CD4-positive, CD25-positive, alpha-beta regulatory T cell (primary cell): ENCODE measurements around the gene RAB3IL1. TPM values are rescaled to one million over a fixed set of nuclear protein-coding genes. Genes with fewer than 3 reads are reported as not detected.
A peak's percentile ranks its signal among the peaks of the same experiment; 100 is the strongest.

Source experiments
- ATAC-seq, 2 donors: fragments of 150-1000 bp; cut with Tn5 transposase; one replicate each; pipeline ENCODE4 v1.10.0; 2021; ENCODE audit warnings: low read depth in 2 of 2, moderate number of reproducible peaks in 2 of 2, moderate library complexity in 1 of 2
- DNase-seq, 3 donors: peaks; one replicate each; pipeline versions ENCODE4 v3.0.0 to v3.0.0-alpha.2; 2012 to 2022; ENCODE audit warnings: mixed read lengths in 1 of 3
- H3K27ac ChIP-seq: one replicate; pipeline ENCODE4 v1.7.0; 2013; ENCODE audit warnings: mild to moderate bottlenecking, low read length; ENCODE audit not compliant: insufficient read depth, poor library complexity, severe bottlenecking
- H3K27me3 ChIP-seq: one replicate; pipeline ENCODE4 v1.7.0; 2013; ENCODE audit warnings: low read length; ENCODE audit not compliant: control insufficient read depth, insufficient read depth
- H3K36me3 ChIP-seq: one replicate; pipeline ENCODE4 v1.7.0; 2013; ENCODE audit warnings: mild to moderate bottlenecking, low read length, moderate library complexity; ENCODE audit not compliant: control insufficient read depth, insufficient read depth
- H3K4me1 ChIP-seq: 2 replicates; pipeline ENCODE4 v1.7.0; 2013; ENCODE audit warnings: mild to moderate bottlenecking, low read length; ENCODE audit not compliant: insufficient read depth, control insufficient read depth, poor library complexity, severe bottlenecking
- H3K4me3 ChIP-seq: one replicate; pipeline ENCODE4 v1.7.0; 2013; ENCODE audit warnings: low read depth, mild to moderate bottlenecking, low read length, moderate library complexity
- H3K9me3 ChIP-seq, 2 experiments: 1 replicate in 1 of 2; 2 replicates in 1 of 2; pipeline ENCODE4 v1.7.0; 2013; ENCODE audit warnings: low read length in 2 of 2, mild to moderate bottlenecking in 1 of 2, moderate library complexity in 1 of 2; ENCODE audit not compliant: control insufficient read depth in 2 of 2
- H3K27ac Mint-ChIP-seq, 3 donors: one replicate each; pipeline ENCODE4 v1.8.0; 2020 to 2022; ENCODE audit warnings: mild to moderate bottlenecking in 3 of 3, mixed read lengths in 3 of 3, moderate library complexity in 2 of 3
- H3K27me3 Mint-ChIP-seq: one replicate; pipeline ENCODE4 v1.8.0; 2022; ENCODE audit warnings: mild to moderate bottlenecking, mixed read lengths
- H3K36me3 Mint-ChIP-seq: one replicate; pipeline ENCODE4 v1.8.0; 2020; ENCODE audit warnings: mixed read lengths
- H3K4me1 Mint-ChIP-seq, 4 donors: one replicate each; pipeline ENCODE4 v1.8.0; 2020 to 2022; ENCODE audit warnings: mixed read lengths in 4 of 4, mild to moderate bottlenecking in 1 of 4
- H3K4me3 Mint-ChIP-seq, 4 donors: one replicate each; pipeline ENCODE4 v1.8.0; 2020 to 2022; ENCODE audit warnings: mild to moderate bottlenecking in 4 of 4, mixed read lengths in 4 of 4, moderate library complexity in 3 of 4
- H3K9me3 Mint-ChIP-seq, 7 donors: one replicate each; pipeline ENCODE4 v1.8.0; 2020 to 2022; ENCODE audit warnings: mixed read lengths in 7 of 7, mild to moderate bottlenecking in 3 of 7, moderate library complexity in 2 of 7
- polyA plus RNA-seq, 4 donors: library from polyadenylated mRNA; unstranded; fragments of 300-500 nt; fragmentation: Illumina TruSeq; gene quantifications; one replicate each; pipeline ENCODE4 v1.2.3, GENCODE V29; 2021
- total RNA-seq: library from RNA; stranded (reverse); gene quantifications from one replicate; pipeline ENCODE4 v1.2.3, GENCODE V29; 2022

RAB3IL1 gene
- total and polyA plus RNA-seq, 5 donors from 2014 or later = not detected

DNA sequence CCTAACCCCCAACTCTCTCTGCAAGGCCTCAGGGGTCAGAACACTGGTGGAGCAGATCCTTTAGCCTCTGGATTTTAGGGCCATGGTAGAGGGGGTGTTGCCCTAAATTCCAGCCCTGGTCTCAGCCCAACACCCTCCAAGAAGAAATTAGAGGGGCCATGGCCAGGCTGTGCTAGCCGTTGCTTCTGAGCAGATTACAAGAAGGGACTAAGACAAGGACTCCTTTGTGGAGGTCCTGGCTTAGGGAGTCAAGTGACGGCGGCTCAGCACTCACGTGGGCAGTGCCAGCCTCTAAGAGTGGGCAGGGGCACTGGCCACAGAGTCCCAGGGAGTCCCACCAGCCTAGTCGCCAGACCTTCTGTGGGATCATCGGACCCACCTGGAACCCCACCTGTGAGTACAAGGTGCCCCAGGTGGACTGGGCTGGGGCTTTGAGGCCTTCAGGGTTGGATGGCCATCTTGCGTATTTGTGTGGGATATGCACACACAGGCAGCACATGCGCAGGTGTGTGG, 32.7 kb upstream of the RAB3IL1 start, which contains the start of gene BEST1:
TSS of gene BEST1 (plus strand) at position 317 of the 513 bp plus-strand sequence. CDS start 1,456 bp downstream, outside the sequence.
- ATAC-seq (no peak), DNase-seq (no peak)
- peaks cover 0 to 3% (median 0%) of the 10 kb centered on the region in 4 donors for H3K4me1 Mint-ChIP-seq
- H3K9me3 ChIP-seq = no peaks in the 10 kb centered on the region
- H3K36me3 ChIP-seq = no peaks in the 10 kb centered on the region
- no peak within 1 kb of the TSS for H3K27ac ChIP-seq
- H3K4me1 ChIP-seq = peaks cover 3% of the 10 kb centered on the region
- H3K36me3 Mint-ChIP-seq = no peaks in the 10 kb centered on the region
- H3K27me3 ChIP-seq = peaks cover 6% of the 10 kb centered on the region
- H3K9me3 Mint-ChIP-seq = no peaks in the 10 kb centered on the region
- peak within 1 kb of the TSS; percentile 27 to 80 (median 36) for H3K27ac Mint-ChIP-seq
- H3K4me3 ChIP-seq = no peak within 1 kb of the TSS
- H3K27me3 Mint-ChIP-seq = peaks cover 29% of the 10 kb centered on the region
- H3K4me3 Mint-ChIP-seq = no peak within 1 kb of the TSS

- H3K36me3 Mint-ChIP-seq = no peaks in the 10 kb centered on the region
- no peaks in the 10 kb centered on the region for H3K4me1 ChIP-seq
- H3K27me3 ChIP-seq = peaks cover 3% of the 10 kb centered on the region
- H3K27me3 Mint-ChIP-seq = peaks cover 26% of the 10 kb centered on the region
- ATAC-seq = no peak
- no peaks in the 10 kb centered on the region for H3K36me3 ChIP-seq
- no peaks in the 10 kb centered on the region for H3K9me3 ChIP-seq
- no peak overlapping the region for H3K4me3 Mint-ChIP-seq
- no peak overlapping the region for H3K4me3 ChIP-seq
- H3K4me1 Mint-ChIP-seq = no peaks in the 10 kb centered on the region
- H3K9me3 Mint-ChIP-seq = no peaks in the 10 kb centered on the region
- H3K27ac ChIP-seq = no peak overlapping the region
- H3K27ac Mint-ChIP-seq = no peak overlapping the region
- no peak for DNase-seq
Observed at GRCh38 chr11:61949169-61950034, 32.0 kb upstream of the RAB3IL1 start.

GRCh38 chr11:61948505-61948904, 31.1 kb upstream of the RAB3IL1 start:
- Mint-ChIP-seq H3K9me3 (no peaks in the 10 kb centered on the region), H3K36me3 (no peaks in the 10 kb centered on the region), H3K4me1 (peaks cover 0 to 2% (median 0%) of the 10 kb centered on the region in 4 donors), H3K27ac (no peak overlapping the region), H3K4me3 (no peak overlapping the region), H3K27me3 (peaks cover 20% of the 10 kb centered on the region)
- Histone ChIP-seq H3K9me3 (no peaks in the 10 kb centered on the region), H3K4me3 (no peak overlapping the region), H3K4me1 (no peaks in the 10 kb centered on the region), H3K27ac (no peak overlapping the region), H3K36me3 (no peaks in the 10 kb centered on the region), H3K27me3 (no peaks in the 10 kb centered on the region)
- no peak for ATAC-seq
- DNase-seq = no peak

DNA sequence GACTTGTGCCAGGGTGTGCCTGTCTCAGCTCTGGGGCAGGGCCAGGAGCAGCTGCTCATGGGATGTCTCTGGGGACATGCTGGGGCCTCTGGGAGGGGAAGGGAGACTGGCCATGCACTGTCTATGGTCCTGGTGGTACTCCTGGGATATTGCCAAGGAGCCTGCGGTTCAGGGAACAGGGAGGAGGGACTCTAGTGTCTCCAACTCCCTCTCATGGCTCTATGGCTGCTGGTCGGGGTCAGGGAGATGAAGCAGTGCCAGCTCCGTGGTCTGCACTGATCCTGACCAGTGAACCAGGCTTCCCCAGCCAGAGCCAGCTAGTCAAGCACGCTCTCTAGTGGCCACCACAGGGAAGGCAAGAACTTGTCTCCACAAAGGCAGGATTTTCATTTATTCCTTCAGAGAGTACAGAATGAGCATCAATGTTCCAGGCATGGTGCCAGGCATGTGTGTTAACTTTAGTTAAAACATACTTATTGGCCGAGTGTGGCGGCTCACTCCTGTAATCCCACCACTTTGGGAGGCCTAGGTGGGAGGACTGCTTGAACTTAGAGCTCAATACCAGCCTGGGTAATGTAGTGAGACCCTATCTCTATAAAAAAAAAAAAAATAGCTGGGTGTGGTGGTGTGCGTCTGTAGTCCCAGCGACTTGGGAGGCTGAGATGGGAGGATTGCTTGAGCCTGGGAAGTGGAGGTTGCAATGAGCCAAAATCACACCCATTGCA, 30.3 kb upstream of the RAB3IL1 start:
- no peaks in the 10 kb centered on the region for H3K36me3 Mint-ChIP-seq
- no peaks in the 10 kb centered on the region for H3K9me3 ChIP-seq
- H3K36me3 ChIP-seq = no peaks in the 10 kb centered on the region
- H3K27me3 ChIP-seq = no peaks in the 10 kb centered on the region
- H3K27ac Mint-ChIP-seq = peak overlapping the region in 2 of 3 donors; percentile 46 to 52
- no peak overlapping the region for H3K27ac ChIP-seq
- H3K4me3 ChIP-seq = no peak overlapping the region
- DNase-seq = peak; percentile 30 to 60 (median 49)
- H3K4me3 Mint-ChIP-seq = no peak overlapping the region
- peak; percentile 59 to 69 for ATAC-seq
- peaks cover 0 to 2% (median 0%) of the 10 kb centered on the region in 4 donors for H3K4me1 Mint-ChIP-seq
- peaks cover 23% of the 10 kb centered on the region for H3K27me3 Mint-ChIP-seq
- H3K9me3 Mint-ChIP-seq = no peaks in the 10 kb centered on the region
- H3K4me1 ChIP-seq = no peaks in the 10 kb centered on the region

DNA sequence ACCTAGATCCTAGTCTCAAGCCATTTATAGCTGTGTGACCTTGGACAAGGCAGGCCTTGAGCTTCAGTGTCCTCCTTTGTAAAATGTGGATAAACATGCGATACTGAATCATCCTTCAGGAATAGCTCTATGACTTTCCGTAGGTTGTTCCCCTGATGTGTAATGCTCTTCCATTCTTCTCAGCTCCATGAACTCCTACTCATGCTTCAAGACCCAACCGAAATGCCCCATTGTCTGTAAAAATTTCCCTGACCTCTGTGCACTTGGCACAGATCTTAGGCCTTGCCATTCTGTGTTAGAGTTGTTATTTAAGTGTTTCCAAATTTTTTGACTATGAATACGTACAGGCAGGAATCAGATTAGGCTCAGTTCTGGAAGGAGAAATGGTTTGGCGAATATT, 29.5 kb upstream of the RAB3IL1 start:
- Histone ChIP-seq H3K9me3 (no peaks in the 10 kb centered on the region), H3K36me3 (no peaks in the 10 kb centered on the region), H3K4me1 (no peaks in the 10 kb centered on the region), H3K27me3 (no peaks in the 10 kb centered on the region), H3K4me3 (no peak overlapping the region), H3K27ac (no peak overlapping the region)
- Mint-ChIP-seq H3K27me3 (peaks cover 23% of the 10 kb centered on the region), H3K9me3 (no peaks in the 10 kb centered on the region), H3K36me3 (no peaks in the 10 kb centered on the region), H3K27ac (no peak overlapping the region), H3K4me3 (no peak overlapping the region), H3K4me1 (peaks cover 0 to 2% (median 0%) of the 10 kb centered on the region in 4 donors)
- DNase-seq (no peak), ATAC-seq (no peak)

DNA sequence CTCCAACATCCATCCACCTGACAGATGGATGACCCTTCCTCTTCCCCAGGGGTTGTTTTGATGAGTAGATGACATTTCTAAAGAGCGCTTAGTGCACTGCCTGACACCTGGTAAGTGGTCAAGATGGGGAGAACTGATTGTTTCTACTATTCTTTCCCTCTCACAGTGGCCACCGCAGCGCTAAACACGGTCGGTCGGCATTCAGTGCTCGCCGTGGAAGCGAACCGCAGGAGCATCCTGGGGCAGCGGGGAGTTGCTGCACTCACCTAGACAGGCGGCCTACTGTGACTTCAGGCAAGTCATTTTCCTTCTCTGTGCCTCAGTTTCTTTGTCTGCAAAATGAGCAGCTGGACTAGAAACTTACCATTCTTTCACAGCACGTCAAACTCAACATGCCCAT, 27.8 kb upstream of the RAB3IL1 start:
- DNase-seq (no peak), ATAC-seq (no peak)
- Mint-ChIP-seq H3K4me1 (peaks cover 0 to 2% (median 0%) of the 10 kb centered on the region in 4 donors), H3K27ac (no peak overlapping the region), H3K27me3 (peaks cover 21% of the 10 kb centered on the region), H3K36me3 (no peaks in the 10 kb centered on the region), H3K9me3 (no peaks in the 10 kb centered on the region), H3K4me3 (no peak overlapping the region)
- Histone ChIP-seq H3K36me3 (no peaks in the 10 kb centered on the region), H3K4me3 (no peak overlapping the region), H3K27me3 (no peaks in the 10 kb centered on the region), H3K9me3 (no peaks in the 10 kb centered on the region), H3K4me1 (no peaks in the 10 kb centered on the region), H3K27ac (no peak overlapping the region)

- DNase-seq = no peak
- H3K9me3 Mint-ChIP-seq = peaks cover 0 to 15% (median 5%) of the 10 kb centered on the region in 7 donors
Observed at GRCh38 chr11:61940466-61940865, 23.1 kb upstream of the RAB3IL1 start.

More at GRCh38 chr11:61940466-61940865, 23.1 kb upstream of the RAB3IL1 start:
- H3K27ac Mint-ChIP-seq = no peak overlapping the region
- Histone ChIP-seq H3K4me1 (no peaks in the 10 kb centered on the region), H3K27me3 (peaks cover 10% of the 10 kb centered on the region), H3K36me3 (no peaks in the 10 kb centered on the region), H3K27ac (no peak overlapping the region), H3K9me3 (peaks cover 5 to 12% of the 10 kb centered on the region in 2 experiments), H3K4me3 (no peak overlapping the region)
- peaks cover 36% of the 10 kb centered on the region for H3K27me3 Mint-ChIP-seq
- H3K36me3 Mint-ChIP-seq = peaks cover 4% of the 10 kb centered on the region
- H3K4me3 Mint-ChIP-seq = no peak overlapping the region
- peaks cover 0 to 2% (median 0%) of the 10 kb centered on the region in 4 donors for H3K4me1 Mint-ChIP-seq
- ATAC-seq = no peak
